8988T (cell line): ENCODE results near the gene SNTN.

Experiments
- DNase-seq: peaks from one replicate; pipeline ENCODE4 v3.0.0; 2011

The SNTN gene

DNA sequence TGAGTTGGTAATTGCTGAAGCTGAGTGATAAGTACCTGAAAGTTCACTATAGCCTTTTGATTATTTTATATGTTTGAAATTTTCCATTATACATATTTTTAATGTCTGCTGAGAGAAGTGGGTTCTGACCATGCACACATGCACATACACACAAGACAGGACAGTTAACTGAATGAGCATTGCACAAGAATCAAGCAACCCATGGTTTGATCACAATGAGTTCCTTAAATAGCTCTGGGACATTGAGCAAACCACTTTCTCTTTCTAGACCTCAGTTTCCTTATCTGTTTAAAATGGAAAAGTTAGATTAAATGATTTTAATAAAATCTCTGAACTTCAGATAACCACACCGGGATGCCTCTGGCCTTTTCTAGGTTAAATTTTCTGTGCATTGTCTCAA is 26.7 kb downstream of the SNTN start:
- no peak for DNase-seq

GRCh38 chr3:63684081-63684480 is 31.6 kb downstream of the SNTN start:
- DNase-seq, result no peak

- no peak for DNase-seq
These were observed 32.9 kb downstream of the SNTN start for GRCh38 chr3:63685340-63685739.

DNA sequence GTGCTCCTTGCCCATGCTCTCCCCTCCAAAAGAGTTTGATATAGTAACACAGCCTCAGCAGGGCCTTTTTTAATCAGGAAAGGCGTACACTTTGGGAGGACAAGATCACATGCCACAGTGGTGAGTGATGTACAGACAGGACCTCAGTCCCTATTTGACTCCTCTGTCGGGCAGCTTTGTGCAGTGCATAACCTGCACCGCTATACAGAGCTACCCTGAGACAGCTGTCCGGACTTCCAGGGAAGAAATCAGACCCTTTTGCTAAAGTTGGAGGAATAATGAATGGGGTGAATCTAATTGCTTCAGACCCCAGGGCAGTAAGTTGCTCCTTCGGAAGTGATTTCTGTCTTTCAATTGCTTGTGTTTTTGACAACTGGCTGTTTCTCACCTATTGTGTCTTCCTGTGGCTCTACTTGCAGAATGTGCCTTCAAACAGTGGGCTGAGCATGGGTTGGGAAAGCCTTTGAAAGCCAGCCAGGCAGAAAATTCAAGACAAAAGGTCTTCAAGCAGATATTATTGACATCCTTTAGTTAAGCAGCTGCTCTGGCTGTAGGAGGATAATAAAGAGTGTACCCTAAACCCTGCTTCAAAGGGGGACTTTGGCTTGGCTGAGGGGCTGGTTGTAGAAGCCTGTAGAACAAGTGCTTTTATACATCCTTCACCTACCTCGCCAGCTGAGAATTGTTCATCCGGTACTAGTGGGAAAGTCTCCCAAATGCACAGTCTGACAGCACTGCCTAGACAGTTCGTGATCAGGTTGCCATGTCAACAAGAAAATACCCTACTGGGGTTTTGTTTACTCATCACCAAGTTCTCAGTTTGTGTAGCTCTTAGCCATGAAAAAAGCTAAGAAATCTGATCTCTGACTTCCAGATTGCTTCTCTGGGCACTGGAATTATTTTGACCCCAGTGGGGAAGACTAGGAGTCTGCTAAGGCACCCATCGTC is 35.1 kb downstream of the SNTN start:
- no peak for DNase-seq

DNA sequence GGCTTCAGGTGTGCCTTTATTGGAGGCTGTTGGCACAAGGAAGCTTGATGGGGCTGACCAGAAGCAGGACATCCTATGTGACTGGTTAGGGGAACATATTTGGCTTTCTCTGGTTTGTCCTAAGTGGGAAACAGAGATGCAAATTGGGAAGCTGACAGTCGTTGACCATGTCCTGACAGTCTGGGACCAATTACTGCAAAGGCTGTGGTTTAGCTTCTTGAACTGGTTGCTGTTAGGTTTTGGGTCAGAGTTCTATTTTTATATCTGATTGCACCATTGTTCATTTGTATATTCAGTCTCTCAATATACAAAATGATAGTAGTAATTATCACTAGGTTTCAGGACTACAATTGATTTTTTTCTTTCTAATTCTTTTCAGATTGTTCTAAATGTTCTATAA is 36.8 kb downstream of the SNTN start:
- DNase-seq, result no peak

- DNase-seq, result no peak
These were observed 40.9 kb downstream of the SNTN start for GRCh38 chr3:63693351-63693750.

- no peak for DNase-seq
These were observed 52.7 kb downstream of the SNTN start for GRCh38 chr3:63705092-63705645.

DNA sequence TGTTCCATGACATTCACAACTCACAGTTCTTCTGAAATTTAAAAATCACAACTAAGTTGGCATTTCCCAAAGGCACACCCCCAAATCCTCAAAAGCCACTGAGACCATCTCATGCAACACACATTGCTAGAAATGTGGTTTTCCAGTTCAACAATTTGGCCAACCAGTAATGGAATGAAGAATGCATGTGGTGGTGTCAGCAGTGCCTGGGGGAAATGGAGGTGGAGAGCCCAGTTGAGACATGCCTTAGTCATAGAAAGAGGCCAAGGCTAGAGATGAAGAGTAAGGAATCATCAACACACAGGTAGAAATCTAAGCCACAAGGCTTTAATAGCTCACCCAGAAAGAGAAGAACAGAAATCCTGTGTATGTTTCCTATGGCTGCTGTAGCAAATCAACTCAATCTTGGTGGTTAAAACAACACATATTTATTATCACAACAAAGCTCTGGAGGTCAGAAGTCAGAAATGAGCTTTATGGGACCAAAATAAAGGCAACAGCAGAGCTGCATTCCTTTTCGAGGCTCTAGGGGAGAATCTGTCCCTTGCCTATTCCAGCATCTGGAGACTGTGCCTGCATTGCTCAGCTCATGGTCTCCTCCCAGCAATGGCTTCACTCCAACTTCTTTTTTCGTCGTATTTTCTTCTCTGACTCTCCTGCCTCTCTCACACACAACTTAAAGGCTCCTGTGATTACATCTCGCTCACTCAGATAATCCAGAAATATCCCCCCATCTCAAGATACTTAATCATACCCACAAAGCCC is 54.0 kb downstream of the SNTN start:
- no peak for DNase-seq

DNA sequence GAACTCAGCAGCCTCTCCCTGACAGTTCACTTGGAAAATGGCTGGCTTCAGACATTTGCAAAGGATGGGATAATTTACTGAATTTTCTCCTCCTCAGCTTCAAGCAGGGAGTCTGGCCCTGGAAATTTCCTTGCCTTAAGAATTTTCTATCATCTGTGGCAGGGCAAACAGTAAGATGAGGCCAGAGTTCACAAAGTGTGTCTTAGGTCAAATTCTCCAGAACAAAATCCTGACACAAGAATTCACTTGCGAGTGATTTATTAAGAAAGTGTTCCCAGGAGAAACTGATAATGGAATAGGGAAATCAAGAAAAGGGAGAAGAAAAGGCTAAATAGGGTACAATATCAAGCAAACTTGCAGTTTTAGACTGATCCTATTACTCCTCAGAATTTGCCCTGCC is 55.3 kb downstream of the SNTN start:
- DNase-seq, result no peak

DNA sequence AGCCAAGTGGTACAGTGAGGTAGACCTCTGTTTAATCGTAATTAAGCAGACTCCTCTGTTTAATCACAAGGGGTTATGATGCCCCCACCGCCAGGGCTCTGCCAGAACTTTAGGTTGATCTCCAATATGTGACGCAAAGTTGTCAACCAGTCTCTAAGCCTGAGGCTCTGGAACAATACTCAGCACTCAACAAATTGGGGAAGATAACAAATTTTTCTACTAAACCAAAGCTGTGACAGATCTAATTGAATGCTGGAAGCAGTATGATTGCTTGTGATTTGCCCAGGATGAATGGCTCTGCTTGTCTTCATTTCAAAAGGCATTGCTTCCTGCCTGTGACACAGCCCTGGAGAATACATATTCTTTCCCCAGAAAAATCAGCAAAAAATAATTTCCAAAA is 57.1 kb downstream of the SNTN start:
- no peak for DNase-seq
